NT2/D1 (cell line): ENCODE data around the gene SSB.
"Not testable (repeated sequence)": the region's sequence is repeated elsewhere in the genome, so short reads cannot be mapped to it uniquely, and the experiment has no call there.

Experiments used
- SUZ12 ChIP-seq: IDR thresholded peaks from 2 replicates; pipeline ENCODE4 v1.6.1; 2011; ENCODE audit not compliant: insufficient read length, insufficient read depth; ENCODE audit errors: extremely low read depth
- YY1 ChIP-seq: IDR thresholded peaks from 2 replicates; pipeline ENCODE4 v1.6.1; 2011; ENCODE audit not compliant: insufficient read length, insufficient read depth
- ZNF274 ChIP-seq: IDR thresholded peaks from 2 replicates; pipeline ENCODE4 v1.6.1; 2011; ENCODE audit warnings: mild to moderate bottlenecking, low read depth, low read length

GRCh38 chr2:169760798-169761197 is 37.9 kb upstream of the SSB start:
- TF ChIP-seq YY1, ZNF274, SUZ12: not testable (repeated sequence)
